DND-41 (cell line): ENCODE data around the gene IGSF21.

Source experiments
- ATAC-seq: fragments of 200-7000 bp; cut with Tn5 transposase; 3 replicates; pipeline ENCODE4 v1.9.1; 2021; ENCODE audit warnings: low read depth; ENCODE audit not compliant: insufficient read depth
- DNase-seq: peaks from one replicate; pipeline ENCODE4 v3.0.0-alpha.2; 2020
- H2AFZ ChIP-seq: 2 replicates; pipeline ENCODE4 v1.6.0; 2012; ENCODE audit warnings: low read depth, low read length
- H3K27ac ChIP-seq: 2 replicates; pipeline ENCODE4 v1.5.1; 2012; ENCODE audit warnings: low read length, inconsistent platforms
- H3K27me3 ChIP-seq: fragments of 200-600 bp; sonication (generic); 2 replicates; pipeline ENCODE4 v1.6.0; 2012; ENCODE audit warnings: low read length, mild to moderate bottlenecking, inconsistent platforms; ENCODE audit not compliant: insufficient read depth, poor library complexity
- H3K36me3 ChIP-seq: 2 replicates; pipeline ENCODE4 v1.5.1; 2012; ENCODE audit warnings: low read length, inconsistent platforms; ENCODE audit not compliant: insufficient read depth
- H3K4me1 ChIP-seq: 2 replicates; pipeline ENCODE4 v1.5.1; 2012; ENCODE audit warnings: mild to moderate bottlenecking, low read length; ENCODE audit not compliant: insufficient read depth
- H3K4me2 ChIP-seq: 2 replicates; pipeline ENCODE4 v1.6.0; 2012; ENCODE audit warnings: mild to moderate bottlenecking, moderate library complexity, low read length, inconsistent platforms; ENCODE audit not compliant: insufficient read depth
- H3K4me3 ChIP-seq, 2 experiments: fragments of 200-600 bp in 1 of 2; shearing (Covaris generic) in 1 of 2; 2 replicates each; pipeline ENCODE4 v1.5.1; 2012 to 2016; ENCODE audit warnings: inconsistent platforms in 2 of 2, low read length in 2 of 2, mild to moderate bottlenecking in 2 of 2, low read depth in 1 of 2, moderate library complexity in 1 of 2
- H3K79me2 ChIP-seq: 2 replicates; pipeline ENCODE4 v1.6.0; 2012; ENCODE audit warnings: low read length, inconsistent platforms; ENCODE audit not compliant: insufficient read depth
- H3K9ac ChIP-seq: 2 replicates; pipeline ENCODE4 v1.6.0; 2012; ENCODE audit warnings: low read depth, mild to moderate bottlenecking, inconsistent platforms, low read length, moderate library complexity
- H3K9me3 ChIP-seq: 2 replicates; pipeline ENCODE4 v1.5.1; 2012; ENCODE audit warnings: low read length, moderate library complexity, mild to moderate bottlenecking, inconsistent platforms; ENCODE audit not compliant: insufficient read depth, severe bottlenecking
- H4K20me1 ChIP-seq: 2 replicates; pipeline ENCODE4 v1.6.0; 2012; ENCODE audit warnings: low read length; ENCODE audit not compliant: insufficient read depth
- EZH2 ChIP-seq: IDR thresholded peaks from 3 replicates; pipeline ENCODE4 v1.6.1; 2012; ENCODE audit warnings: borderline replicate concordance, low read depth, mild to moderate bottlenecking, moderate library complexity, low read length, inconsistent platforms; ENCODE audit not compliant: severe bottlenecking
- TF ChIP-seq, protein P1 (sequence below): IDR thresholded peaks from 2 replicates; pipeline ENCODE4 v1.5.1; 2012; ENCODE audit warnings: borderline replicate concordance, low read length, moderate library complexity, mild to moderate bottlenecking; ENCODE audit not compliant: poor library complexity, severe bottlenecking; ENCODE audit errors: extremely low read depth

The IGSF21 gene

DNA sequence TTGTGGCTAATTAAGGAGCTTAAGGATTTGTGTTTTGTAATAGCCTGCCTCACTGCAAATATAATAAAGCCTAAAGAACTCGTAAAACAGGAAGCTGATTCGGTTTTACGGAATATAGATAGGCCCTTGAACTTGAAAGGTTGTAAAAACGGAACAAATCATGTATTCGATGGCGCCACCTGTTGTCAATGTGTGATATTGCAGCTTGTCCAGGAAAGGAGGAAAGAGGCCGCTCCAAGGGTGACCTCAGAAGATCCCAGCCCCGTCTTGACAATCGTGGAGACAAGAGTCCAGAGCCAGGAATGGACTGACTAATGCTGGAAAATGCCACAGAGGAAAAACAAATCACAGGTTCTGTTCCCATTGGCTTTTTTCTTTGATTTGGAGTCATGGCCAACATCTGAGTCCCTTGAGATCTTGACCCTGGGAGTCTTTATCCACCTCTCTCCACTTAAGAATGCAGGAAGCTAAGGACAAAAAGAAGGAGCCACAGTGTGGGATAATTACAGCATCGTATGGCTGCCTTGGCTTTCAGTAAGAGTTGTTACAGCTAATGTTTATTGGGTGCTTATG is 7.0 kb upstream of the IGSF21 start:
- no peak overlapping the region for H3K27ac ChIP-seq

DNA sequence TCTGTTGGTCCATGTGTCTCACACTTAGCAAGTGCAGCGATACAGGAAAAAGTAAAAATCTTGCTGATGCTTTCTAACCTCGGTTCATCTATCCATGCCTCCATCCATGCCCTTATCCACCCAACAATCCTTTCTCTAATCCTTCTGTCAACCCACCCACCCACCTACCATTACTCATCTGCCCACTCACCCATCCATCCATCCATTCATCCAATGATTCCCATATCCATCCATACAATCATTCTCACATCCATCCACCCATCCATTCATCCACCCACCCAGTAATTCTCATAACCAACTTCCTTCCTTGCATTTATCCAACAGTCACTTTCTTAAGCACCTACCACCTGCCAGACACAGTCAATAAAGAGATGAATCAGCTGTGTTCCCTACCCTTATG is 6.1 kb upstream of the IGSF21 start:
- Histone ChIP-seq H3K9me3 (no peaks in the 10 kb centered on the region), H3K27me3 (no peaks in the 10 kb centered on the region), H3K9ac (no peak overlapping the region), H3K36me3 (no peaks in the 10 kb centered on the region), H3K4me1 (no peaks in the 10 kb centered on the region), H2AFZ (no peak overlapping the region), H4K20me1 (peaks cover 11% of the 10 kb centered on the region; the same call in 1 of the 2 replicates), H3K79me2 (no peaks in the 10 kb centered on the region), H3K4me2 (no peak overlapping the region), H3K4me3 (no peak overlapping the region), H3K27ac (no peak overlapping the region)
- ATAC-seq (no peak), DNase-seq (no peak)
- TF ChIP-seq, protein P1, sequence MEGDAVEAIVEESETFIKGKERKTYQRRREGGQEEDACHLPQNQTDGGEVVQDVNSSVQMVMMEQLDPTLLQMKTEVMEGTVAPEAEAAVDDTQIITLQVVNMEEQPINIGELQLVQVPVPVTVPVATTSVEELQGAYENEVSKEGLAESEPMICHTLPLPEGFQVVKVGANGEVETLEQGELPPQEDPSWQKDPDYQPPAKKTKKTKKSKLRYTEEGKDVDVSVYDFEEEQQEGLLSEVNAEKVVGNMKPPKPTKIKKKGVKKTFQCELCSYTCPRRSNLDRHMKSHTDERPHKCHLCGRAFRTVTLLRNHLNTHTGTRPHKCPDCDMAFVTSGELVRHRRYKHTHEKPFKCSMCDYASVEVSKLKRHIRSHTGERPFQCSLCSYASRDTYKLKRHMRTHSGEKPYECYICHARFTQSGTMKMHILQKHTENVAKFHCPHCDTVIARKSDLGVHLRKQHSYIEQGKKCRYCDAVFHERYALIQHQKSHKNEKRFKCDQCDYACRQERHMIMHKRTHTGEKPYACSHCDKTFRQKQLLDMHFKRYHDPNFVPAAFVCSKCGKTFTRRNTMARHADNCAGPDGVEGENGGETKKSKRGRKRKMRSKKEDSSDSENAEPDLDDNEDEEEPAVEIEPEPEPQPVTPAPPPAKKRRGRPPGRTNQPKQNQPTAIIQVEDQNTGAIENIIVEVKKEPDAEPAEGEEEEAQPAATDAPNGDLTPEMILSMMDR, result no peak
- no peak for TF ChIP-seq EZH2

More for the DNA sequence above, 7.0 kb upstream of the IGSF21 start:
- H3K4me3 ChIP-seq, result no peak overlapping the region
- H3K4me2 ChIP-seq, result no peak overlapping the region
- no peak for TF ChIP-seq EZH2
- TF ChIP-seq, protein P1, result peak; percentile 85
- ATAC-seq (peak; percentile 57; the same call in 1 of the 3 replicates), DNase-seq (peak; percentile 55)
- H3K9ac ChIP-seq, result no peak overlapping the region
- no peaks in the 10 kb centered on the region for H3K27me3 ChIP-seq
- no peaks in the 10 kb centered on the region for H3K36me3 ChIP-seq
- H3K4me1 ChIP-seq, result no peaks in the 10 kb centered on the region
- H3K9me3 ChIP-seq, result no peaks in the 10 kb centered on the region
- peaks cover 11% of the 10 kb centered on the region; the same call in 1 of the 2 replicates for H4K20me1 ChIP-seq
- no peak overlapping the region for H2AFZ ChIP-seq
- no peaks in the 10 kb centered on the region for H3K79me2 ChIP-seq

GRCh38 chr1:18103788-18104421 is 3.7 kb upstream of the IGSF21 start:
- no peak for DNase-seq
- H3K4me3 ChIP-seq, result no peak overlapping the region
- H4K20me1 ChIP-seq, result peaks cover 7% of the 10 kb centered on the region; the same call in 1 of the 2 replicates
- TF ChIP-seq, protein P1, result no peak
- TF ChIP-seq EZH2, result no peak
- no peaks in the 10 kb centered on the region for H3K79me2 ChIP-seq
- no peak for ATAC-seq
- no peak overlapping the region for H3K27ac ChIP-seq
- no peaks in the 10 kb centered on the region for H3K27me3 ChIP-seq
- no peaks in the 10 kb centered on the region for H3K9me3 ChIP-seq
- no peaks in the 10 kb centered on the region for H3K4me1 ChIP-seq
- no peak overlapping the region for H3K4me2 ChIP-seq
- H3K36me3 ChIP-seq, result no peaks in the 10 kb centered on the region
- H2AFZ ChIP-seq, result no peak overlapping the region
- H3K9ac ChIP-seq, result no peak overlapping the region
